SK-N-SH (cell line): ENCODE measurements around the gene PDZD2. TPM values are rescaled to one million over a fixed set of nuclear protein-coding genes. Genes with fewer than 3 reads are reported as not detected.

Experiments
- CTCF ChIA-PET: fragments of 300-600, 350-600 bp; formaldehyde crosslinking; extraction: SDS; loops from one replicate; lab custom pipeline; 2021; lab: Yijun Ruan, JAX
- POLR2A ChIA-PET: fragments of 350-600 bp; sonication (Branson Sonifier 250); formaldehyde crosslinking; extraction: SDS; loops from one replicate; lab custom pipeline; 2020; ENCODE audit warnings: antibody characterized with exemption, inconsistent platforms; lab: Yijun Ruan, JAX
- DNase-seq: peaks from one replicate; pipeline ENCODE4 v3.0.0; 2012
- H2AFZ ChIP-seq: fragments of 200-600 bp; sonication (generic); 2 replicates; pipeline ENCODE4 v1.8.1; 2016; ENCODE audit warnings: antibody characterized with exemption, mild to moderate bottlenecking, low read depth
- H3F3A ChIP-seq: fragments of 200-600 bp; sonication (generic); replicated peaks from 2 replicates; pipeline ENCODE3; 2016; ENCODE audit warnings: antibody characterized with exemption, mild to moderate bottlenecking; ENCODE audit not compliant: insufficient read depth
- H3K27ac ChIP-seq, 2 experiments: fragments of 200-500 bp in 1 of 2; fragments of 200-600 bp in 1 of 2; sonication (Bioruptor generic) in 1 of 2; sonication (generic), shearing (Covaris generic) in 1 of 2; 2 replicates each; pipeline versions ENCODE4 v1.5.1 to v1.6.1; 2014 to 2016; ENCODE audit warnings: low read depth in 2 of 2, inconsistent platforms in 1 of 2, low read length in 1 of 2, mild to moderate bottlenecking in 1 of 2, mixed read lengths in 1 of 2
- H3K27me3 ChIP-seq: fragments of 200-600 bp; sonication (generic), shearing (Covaris generic); 2 replicates; pipeline ENCODE4 v1.6.1; 2016; ENCODE audit warnings: mixed run types; ENCODE audit not compliant: insufficient read depth
- H3K36me3 ChIP-seq, 2 experiments: fragments of 200-500 bp in 1 of 2; fragments of 200-600 bp in 1 of 2; sonication (Bioruptor generic) in 1 of 2; sonication (generic) in 1 of 2; replicated peaks in 1 of 2; 2 replicates each; pipeline versions ENCODE3 to v1.5.1; 2014 to 2016; ENCODE audit warnings: low read length in 1 of 2, mild to moderate bottlenecking in 1 of 2; ENCODE audit not compliant: insufficient read depth in 2 of 2, control insufficient read depth in 1 of 2
- H3K4me1 ChIP-seq, 2 experiments: fragments of 200-500 bp in 1 of 2; fragments of 200-600 bp in 1 of 2; sonication (Bioruptor generic) in 1 of 2; sonication (generic), shearing (Covaris generic) in 1 of 2; 2 replicates each; pipeline versions ENCODE4 v1.5.1 to v1.6.1; 2014 to 2016; ENCODE audit warnings: low read depth in 1 of 2, low read length in 1 of 2, mixed run types in 1 of 2; ENCODE audit not compliant: insufficient read depth in 2 of 2, control insufficient read depth in 1 of 2
- H3K4me2 ChIP-seq: fragments of 200-600 bp; sonication (generic), shearing (Covaris generic); 2 replicates; pipeline ENCODE4 v1.6.1; 2017; ENCODE audit warnings: mixed run types
- H3K4me3 ChIP-seq, 2 experiments: fragments of 200-500 bp in 1 of 2; fragments of 200-600 bp in 1 of 2; sonication (Bioruptor generic) in 1 of 2; sonication (generic), shearing (Covaris generic) in 1 of 2; 2 replicates each; pipeline versions ENCODE4 v1.5.1 to v1.8.1; 2014 to 2016; ENCODE audit warnings: low read depth in 2 of 2, inconsistent platforms in 1 of 2, low read length in 1 of 2, mild to moderate bottlenecking in 1 of 2, mixed read lengths in 1 of 2, moderate library complexity in 1 of 2
- H3K79me2 ChIP-seq: fragments of 200-600 bp; sonication (generic); 2 replicates; pipeline ENCODE4 v1.8.1; 2017; ENCODE audit warnings: mild to moderate bottlenecking; ENCODE audit not compliant: insufficient read depth
- H3K9ac ChIP-seq: fragments of 200-600 bp; sonication (generic); 2 replicates; pipeline ENCODE4 v1.6.1; 2017; ENCODE audit warnings: mixed run types
- H3K9me2 ChIP-seq: fragments of 200-600 bp; sonication (generic); 2 replicates; pipeline ENCODE4 v1.6.1; 2017; ENCODE audit warnings: mixed run types
- H3K9me3 ChIP-seq: fragments of 200-600 bp; sonication (generic); 2 replicates; pipeline ENCODE4 v1.6.1; 2017; ENCODE audit warnings: mixed run types, mild to moderate bottlenecking, moderate library complexity
- H4K20me1 ChIP-seq: fragments of 200-600 bp; sonication (generic); 2 replicates; pipeline ENCODE4 v1.6.1; 2017; ENCODE audit warnings: mild to moderate bottlenecking, mixed run types; ENCODE audit not compliant: insufficient read depth
- CTCF ChIP-seq: fragments of 200-600 bp; sonication (generic); IDR thresholded peaks from 2 replicates; pipeline ENCODE4 v1.6.1; 2017; ENCODE audit warnings: antibody characterized with exemption, mild to moderate bottlenecking, moderate library complexity
- ELF1 ChIP-seq: IDR thresholded peaks from 2 replicates; pipeline ENCODE4 v1.4.0; 2012
- FOXJ3 ChIP-seq: sonication (generic); formaldehyde crosslinking; IDR thresholded peaks from 2 replicates; pipeline ENCODE4 v1.5.1; 2020; ENCODE audit warnings: mild to moderate bottlenecking, missing genetic modification reagents
- GATA2 ChIP-seq: sonication (generic); formaldehyde crosslinking; IDR thresholded peaks from 2 replicates; pipeline ENCODE4 v1.5.0; 2020; ENCODE audit warnings: mild to moderate bottlenecking, missing genetic modification reagents
- MAX ChIP-seq: IDR thresholded peaks from 2 replicates; pipeline ENCODE4 v1.4.0; 2012; ENCODE audit warnings: low read depth
- NFIC ChIP-seq: IDR thresholded peaks from 2 replicates; pipeline ENCODE4 v1.4.0; 2012; ENCODE audit warnings: borderline replicate concordance
- PBX3 ChIP-seq: IDR thresholded peaks from 2 replicates; pipeline ENCODE4; 2012
- REST ChIP-seq: IDR thresholded peaks from 2 replicates; pipeline ENCODE4 v1.6.1; 2012; ENCODE audit warnings: mild to moderate bottlenecking, low read depth, low read length, moderate library complexity
- RFX5 ChIP-seq: IDR thresholded peaks from 2 replicates; pipeline ENCODE4 v1.6.1; 2012; ENCODE audit warnings: mild to moderate bottlenecking, improper control_type of control experiment, low read length
- TCF12 ChIP-seq: IDR thresholded peaks from 2 replicates; pipeline ENCODE4 v1.4.0; 2012
- TEAD4 ChIP-seq: IDR thresholded peaks from 2 replicates; pipeline ENCODE4 v1.4.0; 2012; ENCODE audit warnings: mild to moderate bottlenecking, borderline replicate concordance; ENCODE audit not compliant: insufficient read depth
- USF1 ChIP-seq: IDR thresholded peaks from 2 replicates; pipeline ENCODE4 v1.4.0; 2012; ENCODE audit warnings: low read depth, borderline replicate concordance
- YY1 ChIP-seq: IDR thresholded peaks from 2 replicates; pipeline ENCODE4 v1.4.0; 2012; ENCODE audit warnings: low read depth, mild to moderate bottlenecking
- WGBS: methylation state at CpG from one replicate; pipeline ENCODE4 v1.1.6; 2017; ENCODE audit warnings: low lambda C conversion rate; 5-methylcytosine and 5-hydroxymethylcytosine counted together
- polyA plus RNA-seq, 3 experiments: library from polyadenylated mRNA; depleted of rRNA; stranded (reverse); fragments of >200 nt; gene quantifications; 2 replicates each; pipeline ENCODE4 v1.2.3, GENCODE V29; 2012

PDZD2 gene
- polyA plus RNA-seq, 1 of the 3 experiments (the other 2 are of a cell fraction), result 0.13 TPM

- Histone ChIP-seq H2AFZ (no peak overlapping the region), H3F3A (no peaks in the 10 kb centered on the region), H3K9ac (no peak overlapping the region)
- CTCF ChIA-PET, result no interaction called here
- POLR2A ChIA-PET, result no interaction called here
- DNase-seq, result no peak
- TF ChIP-seq YY1, result no peak
- TF ChIP-seq RFX5, result no peak
- TF ChIP-seq NFIC, result no peak
- TF ChIP-seq TEAD4, result no peak
- TF ChIP-seq MAX, result no peak
- no peak for TF ChIP-seq TCF12
- TF ChIP-seq, all 33 proteins: peak for 0
- Histone ChIP-seq H3K4me2 (no peak overlapping the region), H3K79me2 (no peaks in the 10 kb centered on the region), H4K20me1 (no peaks in the 10 kb centered on the region), H3K9me2 (no peaks in the 10 kb centered on the region), H3K27ac (no peak overlapping the region), H3K27me3 (no peaks in the 10 kb centered on the region), H3K4me3 (no peak overlapping the region), H3K4me1 (peaks cover 0 to 5% of the 10 kb centered on the region in 2 experiments; a peak in 2 of 4 replicates), H3K9me3 (no peaks in the 10 kb centered on the region), H3K36me3 (no peaks in the 10 kb centered on the region)
Observed at GRCh38 chr5:31952067-31952466, 313.1 kb downstream of the PDZD2 start.

- Histone ChIP-seq H3K9me2 (no peaks in the 10 kb centered on the region), H3K9ac (no peak overlapping the region), H3F3A (no peaks in the 10 kb centered on the region), H3K79me2 (no peaks in the 10 kb centered on the region), H3K9me3 (no peaks in the 10 kb centered on the region), H3K4me3 (no peak overlapping the region), H2AFZ (no peak overlapping the region), H3K4me1 (no peaks in the 10 kb centered on the region; a peak in 1 of 4 replicates), H3K4me2 (no peak overlapping the region), H3K27ac (no peak overlapping the region), H3K36me3 (no peaks in the 10 kb centered on the region), H4K20me1 (no peaks in the 10 kb centered on the region), H3K27me3 (no peaks in the 10 kb centered on the region)
- ChIA-PET CTCF (interaction anchor here (1.2 kb wide), 1 partner anchor 123 kb away, joined by 3 read pairs; no protein-coding TSS in a partner anchor), POLR2A (no interaction called here)
- DNase-seq, result no peak
- no peak for TF ChIP-seq GATA2 (CRISPR knock-in tag)
- TF ChIP-seq REST, result no peak
- TF ChIP-seq ELF1, result no peak
- no peak for TF ChIP-seq FOXJ3
- no peak for TF ChIP-seq CTCF
- TF ChIP-seq USF1, result no peak
- no peak for TF ChIP-seq PBX3
- 72% methylated on average over 3 of the region's 3 CpGs for WGBS
Observed at GRCh38 chr5:31954091-31954490, 315.2 kb downstream of the PDZD2 start.
